Measurements from ENCODE around the gene PTPRN2. TPM values are rescaled to one million over a fixed set of nuclear protein-coding genes. Genes with fewer than 3 reads are reported as not detected.

PTPRN2 gene
- polyA plus RNA-seq, 1 of the 3 experiments (the other 2 are of a cell fraction) = 4.0 TPM

- 49% methylated on average over 11 of the region's 11 CpGs for WGBS (ENCODE audit: low lambda C conversion rate)
Measured at GRCh38 chr7:158315881-158316280, 271.7 kb downstream of the PTPRN2 start.

GRCh38 chr7:158315326-158315725 is 272.3 kb downstream of the PTPRN2 start:
- no peak overlapping the region for H2AFZ ChIP-seq (ENCODE audit: low read depth)
- H3K9ac ChIP-seq = no peak overlapping the region
- H3K9me3 ChIP-seq = no peaks in the 10 kb centered on the region
- CTCF ChIA-PET = no interaction called here
- H3K4me3 ChIP-seq (ENCODE audit: low read depth in 2 of 2, low read length in 1 of 2) = no peak overlapping the region
- H4K20me1 ChIP-seq (ENCODE audit: insufficient read depth) = no peaks in the 10 kb centered on the region
- H3K79me2 ChIP-seq (ENCODE audit: insufficient read depth) = no peaks in the 10 kb centered on the region
- peaks cover 6% of the 10 kb centered on the region for H3F3A ChIP-seq (replicated peaks; ENCODE audit: insufficient read depth)
- H3K9me2 ChIP-seq = no peaks in the 10 kb centered on the region
- no peak overlapping the region for H3K27ac ChIP-seq (ENCODE audit: low read depth in 2 of 2, low read length in 1 of 2)
- no peaks in the 10 kb centered on the region for H3K4me1 ChIP-seq (ENCODE audit: control insufficient read depth in 1 of 2, insufficient read depth in 2 of 2, low read depth in 1 of 2, low read length in 1 of 2)
- no peaks in the 10 kb centered on the region for H3K36me3 ChIP-seq (replicated peaks in 1 of 2; ENCODE audit: control insufficient read depth in 1 of 2, insufficient read depth in 2 of 2, low read length in 1 of 2)
- WGBS (ENCODE audit: low lambda C conversion rate) = 37% methylated on average over 11 of the region's 11 CpGs
- no peak for TF ChIP-seq CHD2 (IDR thresholded peaks at IDR 0.05; ENCODE audit: low read length, partially characterized antibody)
- TF ChIP-seq ELF1 (IDR thresholded peaks at IDR 0.05) = no peak
- no peak for TF ChIP-seq USF2 (IDR thresholded peaks at IDR 0.05; ENCODE audit: borderline replicate concordance, low read depth, low read length)
- no peak for TF ChIP-seq USF1 (IDR thresholded peaks at IDR 0.05; ENCODE audit: borderline replicate concordance, low read depth)
- no peak for TF ChIP-seq FOXM1 (IDR thresholded peaks at IDR 0.05; ENCODE audit: low read depth)
- TF ChIP-seq PBX3 (IDR thresholded peaks at IDR 0.05) = no peak
- TF ChIP-seq EZH2phosphoT487 (IDR thresholded peaks at IDR 0.05; ENCODE audit: borderline replicate concordance, low read depth) = no peak
- TF ChIP-seq RFX5 (IDR thresholded peaks at IDR 0.05; ENCODE audit: low read length) = no peak
- no peak for TF ChIP-seq REST (IDR thresholded peaks at IDR 0.05; ENCODE audit: low read depth, low read length)
- TF ChIP-seq GATA2 (CRISPR knock-in tag; IDR thresholded peaks at IDR 0.05) = no peak
- TF ChIP-seq MXI1 (IDR thresholded peaks at IDR 0.05; ENCODE audit: low read depth, low read length) = no peak
- TF ChIP-seq TCF12 (IDR thresholded peaks at IDR 0.05) = no peak
- no peak for TF ChIP-seq SIN3A (IDR thresholded peaks at IDR 0.05; ENCODE audit: borderline replicate concordance, low read depth, low read length)
- POLR2A ChIA-PET = no interaction called here
- H3K4me2 ChIP-seq = no peak overlapping the region
- no peaks in the 10 kb centered on the region for H3K27me3 ChIP-seq (ENCODE audit: insufficient read depth)
- DNase-seq = no peak

More at GRCh38 chr7:158315881-158316280, 271.7 kb downstream of the PTPRN2 start:
- no peak for TF ChIP-seq EP300 (IDR thresholded peaks at IDR 0.05; ENCODE audit: borderline replicate concordance in 1 of 2, low read depth in 1 of 2, low read length in 1 of 2)
- TF ChIP-seq POLR2AphosphoS5 (IDR thresholded peaks at IDR 0.05; ENCODE audit: low read depth, low read length) = no peak
- TF ChIP-seq FOSL2 (IDR thresholded peaks at IDR 0.05; ENCODE audit: borderline replicate concordance, low read depth) = no peak
- TF ChIP-seq RFX5 (IDR thresholded peaks at IDR 0.05; ENCODE audit: low read length) = no peak
- no peak for TF ChIP-seq YY1 (IDR thresholded peaks at IDR 0.05; ENCODE audit: low read depth)
- no peak for TF ChIP-seq NRF1 (IDR thresholded peaks at IDR 0.05; ENCODE audit: low read depth, low read length)
- no peak for TF ChIP-seq GABPA (IDR thresholded peaks at IDR 0.05; ENCODE audit: low read depth)
- no peak for TF ChIP-seq ZBTB33 (IDR thresholded peaks at IDR 0.05; ENCODE audit: borderline replicate concordance, low read depth)
- no peak for TF ChIP-seq RXRA (IDR thresholded peaks at IDR 0.05; ENCODE audit: borderline replicate concordance, low read depth)
- Histone ChIP-seq H4K20me1 (ENCODE audit: insufficient read depth) (no peaks in the 10 kb centered on the region), H2AFZ (ENCODE audit: low read depth) (no peak overlapping the region), H3K79me2 (ENCODE audit: insufficient read depth) (no peaks in the 10 kb centered on the region), H3F3A (replicated peaks; ENCODE audit: insufficient read depth) (peaks cover 6% of the 10 kb centered on the region), H3K9me2 (no peaks in the 10 kb centered on the region), H3K36me3 (replicated peaks in 1 of 2; ENCODE audit: control insufficient read depth in 1 of 2, insufficient read depth in 2 of 2, low read length in 1 of 2) (no peaks in the 10 kb centered on the region), H3K9ac (no peak overlapping the region), H3K27me3 (ENCODE audit: insufficient read depth) (no peaks in the 10 kb centered on the region), H3K4me3 (ENCODE audit: low read depth in 2 of 2, low read length in 1 of 2) (no peak overlapping the region; a peak in 1 of 4 replicates), H3K27ac (ENCODE audit: low read depth in 2 of 2, low read length in 1 of 2) (no peak overlapping the region), H3K4me2 (no peak overlapping the region), H3K9me3 (no peaks in the 10 kb centered on the region), H3K4me1 (ENCODE audit: control insufficient read depth in 1 of 2, insufficient read depth in 2 of 2, low read depth in 1 of 2, low read length in 1 of 2) (no peaks in the 10 kb centered on the region)
- ChIA-PET CTCF (no interaction called here), POLR2A (no interaction called here)
- DNase-seq = no peak
